ENCODE data around the gene CFAP68. TPM values are rescaled to one million over a fixed set of nuclear protein-coding genes. Genes with fewer than 3 reads are reported as not detected.

Gene CFAP68
- total and polyA plus RNA-seq, 12 donors = 26.6 to 80.4 (median 43.3) TPM

DNA sequence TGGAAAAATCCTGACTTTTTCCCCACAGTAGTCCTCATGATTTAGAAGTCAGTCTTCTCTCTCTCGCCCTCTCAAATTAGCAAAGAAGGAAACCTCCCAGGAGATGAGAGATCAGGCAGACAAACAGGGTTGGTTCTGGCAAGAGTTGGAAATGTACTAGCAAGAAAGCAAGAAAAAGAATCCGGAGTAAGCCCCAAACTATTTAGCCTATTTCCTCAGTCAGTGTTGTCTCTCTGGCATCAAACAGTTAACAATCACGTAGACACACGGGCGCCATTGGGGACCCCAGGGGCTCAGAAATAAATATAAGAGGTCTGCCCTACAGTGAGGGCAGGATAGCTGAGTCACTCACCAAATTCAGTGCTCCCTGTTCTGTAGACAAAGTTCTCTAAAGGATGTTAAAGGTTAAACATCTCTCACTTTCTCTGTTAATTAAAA lies 44.0 kb downstream of the CFAP68 start:
- no peaks in the 10 kb centered on the region for H3K9me3 ChIP-seq (replicated peaks in 1 of 3)
- no peak for DNase-seq
- no peaks in the 10 kb centered on the region for H3K36me3 ChIP-seq (replicated peaks in 1 of 2)
- TF ChIP-seq POLR2A (IDR thresholded peaks at IDR 0.05) (no peak), CTCF (IDR thresholded peaks at IDR 0.05) (no peak)
- H3K4me3 ChIP-seq = no peak overlapping the region
- H3K4me1 ChIP-seq (replicated peaks in 1 of 2) = peaks cover 15 to 28% of the 10 kb centered on the region in 2 donors
- WGBS, 4 donors = 35 to 49% (median 46%) methylated on average over 5 of the region's 5 CpGs
- H3K27me3 ChIP-seq = no peaks in the 10 kb centered on the region
- intact Hi-C loops (cut with DNase I) = loop anchor here in 1 of 2 donors (10.0 kb wide), 1 partner anchor 49 kb away; the partner anchor contains the start of genes ALG9, CFAP68 and FDXACB1
- peak overlapping the region in 4 of 5 donors; percentile 46 to 76 (median 55) for H3K27ac ChIP-seq

DNA sequence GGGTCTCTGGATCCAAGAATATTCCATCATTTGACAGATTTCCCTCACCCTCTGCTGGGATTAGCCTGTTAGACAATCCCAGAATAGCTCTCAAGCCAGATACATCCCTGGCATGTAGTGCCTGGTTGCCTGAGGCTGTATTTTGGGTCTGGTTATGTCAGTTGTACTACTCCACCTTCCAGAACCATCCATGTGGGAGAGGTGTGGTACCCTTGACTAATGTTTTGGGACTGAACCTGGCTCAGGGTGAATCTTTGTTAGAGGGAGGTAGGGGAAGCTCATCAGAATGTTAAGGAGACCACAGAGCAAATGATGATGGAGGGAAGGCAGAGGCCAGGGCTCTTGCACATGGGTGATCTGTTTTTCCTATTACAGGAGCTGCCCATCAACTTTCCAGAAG lies 44.6 kb downstream of the CFAP68 start:
- intact Hi-C loops (cut with DNase I) = loop anchor here in 1 of 2 donors (10.0 kb wide), 1 partner anchor 49 kb away; the partner anchor contains the start of genes ALG9, CFAP68 and FDXACB1
- H3K27me3 ChIP-seq = no peaks in the 10 kb centered on the region
- H3K27ac ChIP-seq = peak overlapping the region in 4 of 5 donors; percentile 46 to 76 (median 55)
- TF ChIP-seq CTCF (IDR thresholded peaks at IDR 0.05) = no peak
- no peak for TF ChIP-seq POLR2A (IDR thresholded peaks at IDR 0.05)
- no peaks in the 10 kb centered on the region for H3K36me3 ChIP-seq (replicated peaks in 1 of 2)
- peaks cover 15 to 28% of the 10 kb centered on the region in 2 donors for H3K4me1 ChIP-seq (replicated peaks in 1 of 2)
- H3K9me3 ChIP-seq (replicated peaks in 1 of 3) = no peaks in the 10 kb centered on the region
- no peak overlapping the region for H3K4me3 ChIP-seq
- no peak for DNase-seq

DNA sequence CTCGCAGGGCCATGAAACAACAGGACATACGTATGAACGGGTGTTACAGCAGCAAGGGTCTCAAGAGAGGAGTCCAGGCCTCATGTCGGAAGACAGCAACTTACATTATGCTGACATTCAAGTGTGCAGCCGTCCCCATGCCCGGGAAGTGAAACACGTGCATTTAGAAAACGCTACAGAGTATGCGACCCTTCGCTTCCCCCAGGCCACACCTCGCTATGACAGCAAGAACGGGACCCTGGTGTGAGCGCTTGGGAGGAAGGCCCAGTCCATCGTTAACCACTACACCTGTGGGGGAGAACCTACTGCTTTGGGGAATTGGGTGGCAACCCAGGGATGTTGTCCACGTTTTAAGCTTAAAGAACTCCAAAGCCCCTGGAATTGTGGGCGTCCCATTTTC lies 46.6 kb downstream of the CFAP68 start:
- DNase-seq = peak in 1 of 7 donors; percentile 28
- WGBS, 4 donors = 90 to 98% (median 95%) methylated on average over 12 to 16 of the region's 16 CpGs
- intact Hi-C loops (cut with DNase I) = loop anchor here in 1 of 2 donors (10.0 kb wide), 1 partner anchor 51 kb away; the partner anchor contains the start of genes ALG9, CFAP68 and FDXACB1
- Histone ChIP-seq H3K27ac (peak overlapping the region in 4 of 5 donors; percentile 85 to 95 (median 88)), H3K4me1 (replicated peaks in 1 of 2) (peaks cover 15 to 28% of the 10 kb centered on the region in 2 donors), H3K4me3 (peak overlapping the region in 1 of 4 donors; percentile 58), H3K9me3 (replicated peaks in 1 of 3) (no peaks in the 10 kb centered on the region), H3K27me3 (no peaks in the 10 kb centered on the region), H3K36me3 (replicated peaks in 1 of 2) (no peaks in the 10 kb centered on the region)
- TF ChIP-seq CTCF (IDR thresholded peaks at IDR 0.05) = no peak
- TF ChIP-seq POLR2A (IDR thresholded peaks at IDR 0.05) = no peak

GRCh38 chr11:111926505-111927391 lies 47.4 kb downstream of the CFAP68 start:
- H3K9me3 ChIP-seq (replicated peaks in 1 of 3) = no peaks in the 10 kb centered on the region

More at GRCh38 chr11:111926505-111927391, 47.4 kb downstream of the CFAP68 start:
- intact Hi-C loops (cut with DNase I) = loop anchor here in 1 of 2 donors (10.0 kb wide), 1 partner anchor 52 kb away; the partner anchor contains the start of genes ALG9, CFAP68 and FDXACB1
- Histone ChIP-seq H3K27ac (peak overlapping the region; percentile 34 to 95 (median 87)), H3K27me3 (no peaks in the 10 kb centered on the region), H3K4me3 (peak overlapping the region in 2 of 4 donors; percentile 38 to 58), H3K4me1 (replicated peaks in 1 of 2) (peaks cover 15 to 28% of the 10 kb centered on the region in 2 donors), H3K36me3 (replicated peaks in 1 of 2) (no peaks in the 10 kb centered on the region)
- DNase-seq = peak; percentile 96 to 98 (median 97)
- WGBS, 4 donors = 1% methylated on average over 23 to 47 of the region's 47 CpGs
- peak in 4 of 6 experiments; percentile 16 to 47 (median 34) for TF ChIP-seq CTCF (IDR thresholded peaks at IDR 0.05)
- peak; percentile 44 to 77 for TF ChIP-seq POLR2A (IDR thresholded peaks at IDR 0.05)
